ENCODE data around the gene EPHA6. TPM values are rescaled to one million over a fixed set of nuclear protein-coding genes. Genes with fewer than 3 reads are reported as not detected.

EPHA6 gene
- total and polyA plus RNA-seq, 2 experiments from 2014 or later = not detected

DNA sequence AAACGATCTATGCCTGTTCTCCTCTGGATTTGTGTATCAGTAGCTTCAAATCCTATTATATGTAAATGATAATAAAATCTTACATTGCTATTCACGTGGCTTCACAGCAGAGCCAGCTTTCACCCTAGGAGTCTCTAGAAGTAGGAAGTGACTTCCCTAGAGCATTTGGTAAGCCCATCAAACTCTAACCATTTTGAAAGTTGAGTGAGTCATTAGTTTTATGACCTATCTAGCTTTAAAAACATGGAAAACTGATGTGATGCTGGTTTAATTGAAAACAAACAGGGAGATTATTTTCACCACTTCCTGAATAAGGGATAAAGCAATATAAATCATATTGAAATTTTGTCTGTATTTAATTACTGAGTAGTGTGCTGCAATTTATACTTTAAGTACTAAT lies 275.2 kb downstream of the EPHA6 start:
- H3K9ac ChIP-seq = no peak overlapping the region
- H3K9me3 ChIP-seq (ENCODE audit: low read depth) = no peaks in the 10 kb centered on the region
- H3K4me3 ChIP-seq = no peak overlapping the region
- H3K27me3 ChIP-seq (replicated peaks; ENCODE audit: insufficient read depth) = no peaks in the 10 kb centered on the region
- H3K36me3 ChIP-seq (ENCODE audit: low read depth) = no peaks in the 10 kb centered on the region
- H3K4me2 ChIP-seq (ENCODE audit: unreplicated experiment) = no peak overlapping the region
- 0 to 5% methylated on average over 2 of the region's 2 CpGs for WGBS, 2 experiments (ENCODE audit: low coverage in 1 of 2, low lambda C conversion rate in 2 of 2, missing lambda C conversion rate in 2 of 2)
- in situ Hi-C loops (cut with MboI) = no loop called here
- DNase-seq = no peak
- H3K4me1 ChIP-seq (ENCODE audit: insufficient read depth) = no peaks in the 10 kb centered on the region
- no peaks in the 10 kb centered on the region for H3K79me2 ChIP-seq (ENCODE audit: insufficient read depth)
- no peaks in the 10 kb centered on the region for H4K20me1 ChIP-seq (ENCODE audit: insufficient read depth)
- no peaks in the 10 kb centered on the region for H3K9me2 ChIP-seq (ENCODE audit: insufficient read depth)
- no peaks in the 10 kb centered on the region for H3F3A ChIP-seq (ENCODE audit: insufficient read depth)
- no peak overlapping the region for H2AFZ ChIP-seq
- TF ChIP-seq EZH2 (IDR thresholded peaks at IDR 0.05; ENCODE audit: insufficient read depth, poor library complexity, severe bottlenecking) = no peak
- TF ChIP-seq EZH2phosphoT487 (IDR thresholded peaks at IDR 0.05; ENCODE audit: insufficient read depth, low read depth) = no peak
- H3K27ac ChIP-seq = no peak overlapping the region

DNA sequence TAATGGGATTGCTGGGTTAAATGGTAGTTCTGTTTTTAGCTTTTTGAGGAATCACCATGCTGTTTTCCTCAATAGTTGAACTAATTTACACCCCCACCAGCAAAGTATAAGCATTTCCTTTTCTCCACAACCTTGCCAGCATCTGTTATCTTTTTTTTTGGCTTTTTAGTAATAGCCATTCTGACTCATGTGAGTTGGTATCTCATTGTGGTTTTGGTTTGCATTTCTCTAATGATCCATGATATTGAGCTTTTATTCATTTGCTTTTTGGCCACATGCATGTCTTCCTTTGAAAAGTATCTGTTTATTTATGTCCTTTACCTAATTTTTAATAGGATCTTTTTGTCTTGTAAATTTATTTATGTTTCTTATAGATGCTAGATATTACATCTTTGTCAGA lies 288.2 kb downstream of the EPHA6 start:
- no peak for DNase-seq

DNA sequence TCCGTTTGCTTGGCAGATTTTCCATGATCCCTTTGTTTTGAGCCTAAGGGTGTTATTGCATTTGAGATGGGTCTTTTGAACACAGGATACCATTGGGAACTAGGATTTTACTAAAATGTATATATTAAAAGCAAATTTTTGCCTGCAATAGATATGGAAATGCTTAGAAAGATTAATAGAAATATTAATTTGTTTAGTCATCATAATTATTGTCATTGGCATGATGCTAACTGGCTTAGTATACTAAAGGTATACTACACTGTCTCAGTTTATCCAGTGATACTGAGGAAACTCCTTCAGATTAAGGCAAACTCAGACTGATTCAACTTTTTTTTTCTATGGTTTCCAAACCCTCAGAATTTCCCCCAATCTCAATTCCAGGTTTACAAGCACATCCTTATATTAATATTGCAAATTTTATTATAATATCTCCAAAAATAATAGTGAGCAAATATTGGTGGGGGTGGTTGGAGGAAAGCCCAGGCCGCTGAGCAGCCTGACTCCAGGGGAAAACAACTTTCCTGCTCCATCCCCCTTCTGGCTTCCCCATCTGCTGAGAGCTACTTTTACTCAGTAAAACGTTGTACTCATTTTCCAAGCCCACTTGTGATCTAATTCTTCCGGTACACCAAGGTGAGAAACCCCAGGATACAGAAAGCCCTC lies 291.7 kb downstream of the EPHA6 start:
- TF ChIP-seq EZH2phosphoT487 (IDR thresholded peaks at IDR 0.05; ENCODE audit: insufficient read depth, low read depth) (no peak), EZH2 (IDR thresholded peaks at IDR 0.05; ENCODE audit: insufficient read depth, poor library complexity, severe bottlenecking) (no peak)
- Histone ChIP-seq H3K9me2 (ENCODE audit: insufficient read depth) (no peaks in the 10 kb centered on the region), H4K20me1 (ENCODE audit: insufficient read depth) (no peaks in the 10 kb centered on the region), H3K27ac (no peak overlapping the region), H3K4me1 (ENCODE audit: insufficient read depth) (no peaks in the 10 kb centered on the region), H3F3A (ENCODE audit: insufficient read depth) (no peaks in the 10 kb centered on the region), H3K36me3 (ENCODE audit: low read depth) (no peaks in the 10 kb centered on the region), H3K4me3 (no peak overlapping the region), H3K9me3 (ENCODE audit: low read depth) (no peaks in the 10 kb centered on the region), H2AFZ (no peak overlapping the region), H3K9ac (no peak overlapping the region), H3K4me2 (ENCODE audit: unreplicated experiment) (no peak overlapping the region), H3K27me3 (replicated peaks; ENCODE audit: insufficient read depth) (no peaks in the 10 kb centered on the region), H3K79me2 (ENCODE audit: insufficient read depth) (no peaks in the 10 kb centered on the region)
- 10% methylated on average over 4 of the region's 4 CpGs for WGBS, 2 experiments (ENCODE audit: low coverage in 1 of 2, low lambda C conversion rate in 2 of 2, missing lambda C conversion rate in 2 of 2)
- in situ Hi-C loops (cut with MboI) = no loop called here
- no peak for DNase-seq

More for the DNA sequence above, 288.2 kb downstream of the EPHA6 start:
- Histone ChIP-seq H3K9me3 (ENCODE audit: low read depth) (no peaks in the 10 kb centered on the region), H3K36me3 (ENCODE audit: low read depth) (no peaks in the 10 kb centered on the region), H3K27ac (no peak overlapping the region), H3F3A (ENCODE audit: insufficient read depth) (no peaks in the 10 kb centered on the region), H3K4me2 (ENCODE audit: unreplicated experiment) (no peak overlapping the region), H2AFZ (no peak overlapping the region), H3K4me1 (ENCODE audit: insufficient read depth) (no peaks in the 10 kb centered on the region), H3K9ac (no peak overlapping the region), H3K79me2 (ENCODE audit: insufficient read depth) (no peaks in the 10 kb centered on the region), H4K20me1 (ENCODE audit: insufficient read depth) (no peaks in the 10 kb centered on the region), H3K4me3 (no peak overlapping the region), H3K9me2 (ENCODE audit: insufficient read depth) (no peaks in the 10 kb centered on the region), H3K27me3 (replicated peaks; ENCODE audit: insufficient read depth) (no peaks in the 10 kb centered on the region)
- TF ChIP-seq EZH2 (IDR thresholded peaks at IDR 0.05; ENCODE audit: insufficient read depth, poor library complexity, severe bottlenecking) = no peak
- TF ChIP-seq EZH2phosphoT487 (IDR thresholded peaks at IDR 0.05; ENCODE audit: insufficient read depth, low read depth) = no peak
- in situ Hi-C loops (cut with MboI) = no loop called here

DNA sequence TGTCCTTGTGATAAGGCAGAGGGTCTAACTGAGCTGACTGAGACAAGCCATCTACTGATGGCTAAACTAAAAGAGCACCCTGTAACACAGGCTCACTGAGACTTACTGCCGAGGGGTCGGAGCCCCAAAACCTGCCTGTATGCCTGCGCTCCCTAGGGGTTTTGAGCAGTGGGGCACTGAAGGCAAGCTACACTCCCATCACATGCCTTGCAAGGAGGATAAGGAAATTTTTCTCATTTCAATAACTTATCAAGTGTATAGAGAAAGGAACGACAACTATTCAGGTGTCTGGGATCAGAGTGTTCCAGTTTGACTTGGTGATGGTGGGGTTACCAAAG lies 292.2 kb downstream of the EPHA6 start:
- 55 to 68% methylated on average over 4 of the region's 4 CpGs for WGBS, 2 experiments (ENCODE audit: low coverage in 1 of 2, low lambda C conversion rate in 2 of 2, missing lambda C conversion rate in 2 of 2)
- no peak overlapping the region for H3K4me2 ChIP-seq (ENCODE audit: unreplicated experiment)

DNA sequence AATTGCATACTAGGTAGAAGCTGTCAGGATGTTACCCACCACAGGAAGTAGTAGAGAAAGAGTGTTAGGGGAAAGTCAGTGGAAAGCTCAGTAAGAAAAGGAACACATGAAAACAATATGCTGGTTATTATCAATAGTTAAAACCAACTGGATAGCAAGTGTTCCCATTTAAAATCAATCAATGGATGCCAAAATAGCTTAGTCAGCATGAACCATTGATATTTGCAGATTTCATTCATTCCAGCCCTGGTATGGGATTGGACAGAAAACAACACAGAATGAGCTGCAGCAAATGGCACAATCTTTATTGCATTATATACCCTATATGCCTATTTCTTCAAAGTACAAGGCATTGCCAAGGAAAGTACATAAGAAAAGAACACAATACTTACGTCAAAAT lies 293.7 kb downstream of the EPHA6 start:
- no peak overlapping the region for H3K27ac ChIP-seq
- no peaks in the 10 kb centered on the region for H3K36me3 ChIP-seq (ENCODE audit: low read depth)
- no peaks in the 10 kb centered on the region for H3F3A ChIP-seq (ENCODE audit: insufficient read depth)
- in situ Hi-C loops (cut with MboI) = no loop called here
- no peaks in the 10 kb centered on the region for H3K9me3 ChIP-seq (ENCODE audit: low read depth)
- H3K27me3 ChIP-seq (replicated peaks; ENCODE audit: insufficient read depth) = no peaks in the 10 kb centered on the region
- no peaks in the 10 kb centered on the region for H3K9me2 ChIP-seq (ENCODE audit: insufficient read depth)
- H3K79me2 ChIP-seq (ENCODE audit: insufficient read depth) = no peaks in the 10 kb centered on the region
- TF ChIP-seq EZH2phosphoT487 (IDR thresholded peaks at IDR 0.05; ENCODE audit: insufficient read depth, low read depth) = no peak
- TF ChIP-seq EZH2 (IDR thresholded peaks at IDR 0.05; ENCODE audit: insufficient read depth, poor library complexity, severe bottlenecking) = no peak
- no peak overlapping the region for H2AFZ ChIP-seq
- no peak for DNase-seq
- no peak overlapping the region for H3K9ac ChIP-seq
- H4K20me1 ChIP-seq (ENCODE audit: insufficient read depth) = no peaks in the 10 kb centered on the region
- no peak overlapping the region for H3K4me2 ChIP-seq (ENCODE audit: unreplicated experiment)
- no peaks in the 10 kb centered on the region for H3K4me1 ChIP-seq (ENCODE audit: insufficient read depth)
- 10 to 20% methylated on average over 1 of the region's 1 CpG for WGBS, 2 experiments (ENCODE audit: low coverage in 1 of 2, low lambda C conversion rate in 2 of 2, missing lambda C conversion rate in 2 of 2)
- H3K4me3 ChIP-seq = no peak overlapping the region

More for the DNA sequence above, 292.2 kb downstream of the EPHA6 start:
- in situ Hi-C loops (cut with MboI) = no loop called here
- Histone ChIP-seq H3K9me3 (ENCODE audit: low read depth) (no peaks in the 10 kb centered on the region), H3K27me3 (replicated peaks; ENCODE audit: insufficient read depth) (no peaks in the 10 kb centered on the region), H2AFZ (no peak overlapping the region), H4K20me1 (ENCODE audit: insufficient read depth) (no peaks in the 10 kb centered on the region), H3K4me1 (ENCODE audit: insufficient read depth) (no peaks in the 10 kb centered on the region), H3K79me2 (ENCODE audit: insufficient read depth) (no peaks in the 10 kb centered on the region), H3K9ac (no peak overlapping the region), H3K9me2 (ENCODE audit: insufficient read depth) (no peaks in the 10 kb centered on the region), H3K4me3 (no peak overlapping the region), H3K27ac (no peak overlapping the region), H3K36me3 (ENCODE audit: low read depth) (no peaks in the 10 kb centered on the region), H3F3A (ENCODE audit: insufficient read depth) (no peaks in the 10 kb centered on the region)
- TF ChIP-seq EZH2 (IDR thresholded peaks at IDR 0.05; ENCODE audit: insufficient read depth, poor library complexity, severe bottlenecking) (no peak), EZH2phosphoT487 (IDR thresholded peaks at IDR 0.05; ENCODE audit: insufficient read depth, low read depth) (no peak)
- no peak for DNase-seq

All from GM23248 (cell line).